ENCODE data around the gene PAPPA2. TPM values are rescaled to one million over a fixed set of nuclear protein-coding genes. Genes with fewer than 3 reads are reported as not detected.
A peak's percentile ranks its signal among the peaks of the same experiment; 100 is the strongest.
"Not testable (repeated sequence)": the region's sequence is repeated elsewhere in the genome, so short reads cannot be mapped to it uniquely, and the experiment has no call there.

Gene PAPPA2
- total RNA-seq, 1 experiment from 2014 or later: 0.06 TPM

DNA sequence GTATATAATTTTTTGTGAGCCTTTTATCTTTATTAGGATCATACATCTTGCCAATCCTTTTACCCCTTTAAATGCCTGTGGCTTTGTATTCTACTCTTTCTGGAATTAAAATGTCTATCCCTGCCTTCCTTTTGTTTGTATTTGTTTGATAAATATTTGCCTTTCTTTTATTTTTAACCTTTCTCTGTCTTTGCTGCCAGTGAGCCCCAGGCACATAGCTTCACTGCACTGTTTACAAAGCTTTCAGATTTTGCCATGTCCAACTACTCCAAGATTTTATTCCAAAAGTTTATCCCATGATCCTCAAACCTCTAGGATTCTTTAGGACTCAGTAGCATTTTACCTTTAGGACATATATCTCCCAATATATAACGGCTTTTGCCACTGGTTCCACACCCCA, 281.2 kb downstream of the PAPPA2 start:
- DNase-seq (ENCODE audit: low spot score): no peak
- no peaks in the 10 kb centered on the region for H3K9me3 ChIP-seq (ENCODE audit: low read depth, low read length, poor library complexity, severe bottlenecking)
- no peak overlapping the region for H3K27ac ChIP-seq (ENCODE audit: low read depth, low read length, poor library complexity, severe bottlenecking)
- ChIA-PET POLR2A (ENCODE audit: low non-redundant PET) (no interaction called here), CTCF (no interaction called here)
- intact Hi-C loops (cut with micrococcal nuclease; ENCODE audit: unreplicated experiment): loop anchor here (5.0 kb wide), 1 partner anchor 182 kb away; no protein-coding TSS in a partner anchor
- H3K36me3 ChIP-seq (ENCODE audit: insufficient read depth, low read length, poor library complexity, severe bottlenecking): no peaks in the 10 kb centered on the region
- no peaks in the 10 kb centered on the region for H3K4me1 ChIP-seq (ENCODE audit: insufficient read depth, low read length, poor library complexity, severe bottlenecking)
- H3K27me3 ChIP-seq (replicated peaks; ENCODE audit: insufficient read depth, low read depth, low read length, poor library complexity): peaks cover 46% of the 10 kb centered on the region
- TF ChIP-seq EZH2 (IDR thresholded peaks at IDR 0.05; ENCODE audit: borderline replicate concordance, low read depth, low read length, poor library complexity, severe bottlenecking): no peak
- TF ChIP-seq, protein P1, sequence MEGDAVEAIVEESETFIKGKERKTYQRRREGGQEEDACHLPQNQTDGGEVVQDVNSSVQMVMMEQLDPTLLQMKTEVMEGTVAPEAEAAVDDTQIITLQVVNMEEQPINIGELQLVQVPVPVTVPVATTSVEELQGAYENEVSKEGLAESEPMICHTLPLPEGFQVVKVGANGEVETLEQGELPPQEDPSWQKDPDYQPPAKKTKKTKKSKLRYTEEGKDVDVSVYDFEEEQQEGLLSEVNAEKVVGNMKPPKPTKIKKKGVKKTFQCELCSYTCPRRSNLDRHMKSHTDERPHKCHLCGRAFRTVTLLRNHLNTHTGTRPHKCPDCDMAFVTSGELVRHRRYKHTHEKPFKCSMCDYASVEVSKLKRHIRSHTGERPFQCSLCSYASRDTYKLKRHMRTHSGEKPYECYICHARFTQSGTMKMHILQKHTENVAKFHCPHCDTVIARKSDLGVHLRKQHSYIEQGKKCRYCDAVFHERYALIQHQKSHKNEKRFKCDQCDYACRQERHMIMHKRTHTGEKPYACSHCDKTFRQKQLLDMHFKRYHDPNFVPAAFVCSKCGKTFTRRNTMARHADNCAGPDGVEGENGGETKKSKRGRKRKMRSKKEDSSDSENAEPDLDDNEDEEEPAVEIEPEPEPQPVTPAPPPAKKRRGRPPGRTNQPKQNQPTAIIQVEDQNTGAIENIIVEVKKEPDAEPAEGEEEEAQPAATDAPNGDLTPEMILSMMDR (conservative IDR thresholded peaks at IDR 0.05; ENCODE audit: low read depth, low read length): no peak
- H3K4me3 ChIP-seq (ENCODE audit: low read depth, low read length, poor library complexity, severe bottlenecking): no peak overlapping the region
- BruUV-seq (replicated peaks): no TSS peak

DNA sequence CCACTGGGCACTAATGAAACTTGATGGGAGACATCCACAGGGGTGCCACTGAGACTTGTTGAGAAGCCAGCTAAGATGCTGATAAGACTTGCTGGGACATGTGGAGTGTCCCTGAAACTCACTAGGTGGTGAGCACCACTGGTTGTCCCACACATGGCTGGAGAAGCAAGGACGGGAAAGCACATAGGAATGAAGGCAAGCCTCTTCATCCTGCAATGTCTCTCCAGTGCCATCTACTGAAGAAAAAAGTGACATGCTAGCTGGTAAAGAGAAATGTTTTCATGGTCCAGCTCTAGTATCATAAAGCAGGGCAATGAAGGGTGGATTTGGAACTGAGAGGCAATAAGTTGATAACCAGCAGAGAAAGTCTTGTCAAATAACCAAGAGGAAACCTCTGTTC, 283.0 kb downstream of the PAPPA2 start:
- CTCF ChIA-PET: no interaction called here
- no TSS peak for BruUV-seq (replicated peaks)

DNA sequence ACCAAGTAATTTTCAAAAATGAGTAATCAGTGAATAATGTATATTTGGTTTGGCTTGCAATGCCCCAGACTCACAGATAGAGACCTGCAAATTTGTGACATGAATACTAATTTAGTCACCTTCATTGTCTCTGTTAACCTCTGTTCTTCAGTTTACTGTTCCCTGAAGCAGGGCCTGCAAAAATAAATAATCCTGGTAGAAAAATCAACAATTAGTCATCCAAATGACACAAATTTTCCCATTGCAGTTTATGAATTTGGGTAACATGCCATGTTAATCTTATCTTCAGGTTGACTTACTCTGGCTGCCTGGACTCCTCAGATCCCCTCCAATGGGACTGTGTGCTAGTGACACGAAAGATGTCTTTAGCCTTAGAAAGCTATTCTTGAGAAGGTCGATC, 289.5 kb downstream of the PAPPA2 start:
- Histone ChIP-seq H3K27ac (ENCODE audit: low read depth, low read length, poor library complexity, severe bottlenecking) (no peak overlapping the region), H3K4me3 (ENCODE audit: low read depth, low read length, poor library complexity, severe bottlenecking) (no peak overlapping the region), H3K4me1 (ENCODE audit: insufficient read depth, low read length, poor library complexity, severe bottlenecking) (no peaks in the 10 kb centered on the region), H3K9me3 (ENCODE audit: low read depth, low read length, poor library complexity, severe bottlenecking) (no peaks in the 10 kb centered on the region), H3K27me3 (replicated peaks; ENCODE audit: insufficient read depth, low read depth, low read length, poor library complexity) (no peaks in the 10 kb centered on the region), H3K36me3 (ENCODE audit: insufficient read depth, low read length, poor library complexity, severe bottlenecking) (no peaks in the 10 kb centered on the region)
- intact Hi-C loops (cut with micrococcal nuclease; ENCODE audit: unreplicated experiment): no loop called here
- no peak for TF ChIP-seq EZH2 (IDR thresholded peaks at IDR 0.05; ENCODE audit: borderline replicate concordance, low read depth, low read length, poor library complexity, severe bottlenecking)
- no TSS peak for BruUV-seq (replicated peaks)
- ChIA-PET CTCF (no interaction called here), POLR2A (ENCODE audit: low non-redundant PET) (no interaction called here)
- DNase-seq (ENCODE audit: low spot score): no peak

More for the DNA sequence above, 283.0 kb downstream of the PAPPA2 start:
- Histone ChIP-seq H3K36me3 (ENCODE audit: insufficient read depth, low read length, poor library complexity, severe bottlenecking) (no peaks in the 10 kb centered on the region), H3K4me1 (ENCODE audit: insufficient read depth, low read length, poor library complexity, severe bottlenecking) (no peaks in the 10 kb centered on the region), H3K27me3 (replicated peaks; ENCODE audit: insufficient read depth, low read depth, low read length, poor library complexity) (peaks cover 38% of the 10 kb centered on the region), H3K9me3 (ENCODE audit: low read depth, low read length, poor library complexity, severe bottlenecking) (no peaks in the 10 kb centered on the region), H3K27ac (ENCODE audit: low read depth, low read length, poor library complexity, severe bottlenecking) (no peak overlapping the region), H3K4me3 (ENCODE audit: low read depth, low read length, poor library complexity, severe bottlenecking) (no peak overlapping the region)
- peak; percentile 33 for DNase-seq (ENCODE audit: low spot score)
- TF ChIP-seq, protein P1 (conservative IDR thresholded peaks at IDR 0.05; ENCODE audit: low read depth, low read length): peak; percentile 39
- TF ChIP-seq EZH2 (IDR thresholded peaks at IDR 0.05; ENCODE audit: borderline replicate concordance, low read depth, low read length, poor library complexity, severe bottlenecking): no peak
- intact Hi-C loops (cut with micrococcal nuclease; ENCODE audit: unreplicated experiment): no loop called here
- POLR2A ChIA-PET (ENCODE audit: low non-redundant PET): no interaction called here

DNA sequence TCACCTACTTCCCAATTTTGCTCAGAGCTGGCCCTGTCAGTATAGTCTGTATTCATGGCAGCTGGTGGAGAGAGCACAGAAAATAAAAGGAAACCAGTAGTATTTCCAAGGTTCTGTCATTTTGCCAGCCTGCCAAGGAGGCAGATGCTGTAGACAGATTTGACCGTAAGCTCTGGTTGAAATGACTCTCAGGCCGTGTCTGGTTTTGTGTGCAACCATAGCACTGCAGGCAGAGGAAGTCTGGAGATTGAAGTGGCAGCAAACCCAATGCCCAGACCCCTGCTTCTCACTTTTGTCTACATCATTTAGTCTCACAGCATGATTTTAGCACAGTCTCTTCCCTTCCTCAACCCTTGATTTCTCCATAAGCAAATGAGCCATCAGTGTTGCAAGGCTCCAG, 291.7 kb downstream of the PAPPA2 start:
- ChIA-PET CTCF (no interaction called here), POLR2A (ENCODE audit: low non-redundant PET) (no interaction called here)
- no peaks in the 10 kb centered on the region for H3K27me3 ChIP-seq (replicated peaks; ENCODE audit: insufficient read depth, low read depth, low read length, poor library complexity)
- H3K4me1 ChIP-seq (ENCODE audit: insufficient read depth, low read length, poor library complexity, severe bottlenecking): no peaks in the 10 kb centered on the region
- H3K9me3 ChIP-seq (ENCODE audit: low read depth, low read length, poor library complexity, severe bottlenecking): no peaks in the 10 kb centered on the region
- DNase-seq (ENCODE audit: low spot score): no peak
- intact Hi-C loops (cut with micrococcal nuclease; ENCODE audit: unreplicated experiment): no loop called here
- H3K4me3 ChIP-seq (ENCODE audit: low read depth, low read length, poor library complexity, severe bottlenecking): no peak overlapping the region
- no peaks in the 10 kb centered on the region for H3K36me3 ChIP-seq (ENCODE audit: insufficient read depth, low read length, poor library complexity, severe bottlenecking)
- TF ChIP-seq EZH2 (IDR thresholded peaks at IDR 0.05; ENCODE audit: borderline replicate concordance, low read depth, low read length, poor library complexity, severe bottlenecking): no peak
- TF ChIP-seq, protein P1 (conservative IDR thresholded peaks at IDR 0.05; ENCODE audit: low read depth, low read length): no peak
- no TSS peak for BruUV-seq (replicated peaks)
- H3K27ac ChIP-seq (ENCODE audit: low read depth, low read length, poor library complexity, severe bottlenecking): no peak overlapping the region

DNA sequence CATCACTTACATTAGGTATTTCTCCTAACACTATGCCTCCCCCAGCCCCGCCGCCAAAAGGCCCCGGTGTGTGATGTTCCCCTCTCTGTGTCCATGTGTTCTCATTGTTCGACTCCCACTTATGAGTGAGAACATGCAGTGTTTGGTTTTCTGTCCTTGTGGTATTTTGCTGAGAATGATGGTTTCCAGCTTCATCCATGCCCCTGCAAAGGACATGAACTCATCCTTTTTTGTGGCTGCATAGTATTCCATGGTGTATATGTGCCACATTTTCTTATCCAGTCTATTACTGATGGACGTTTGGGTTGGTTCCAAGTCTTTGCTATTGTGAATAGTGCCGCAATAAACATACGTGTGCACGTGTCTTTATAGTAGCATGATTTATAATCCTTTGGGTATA, 293.8 kb downstream of the PAPPA2 start:
- H3K27me3 ChIP-seq (replicated peaks; ENCODE audit: insufficient read depth, low read depth, low read length, poor library complexity); DNase-seq (ENCODE audit: low spot score); H3K9me3 ChIP-seq (ENCODE audit: low read depth, low read length, poor library complexity, severe bottlenecking); H3K4me1 ChIP-seq (ENCODE audit: insufficient read depth, low read length, poor library complexity, severe bottlenecking); CTCF ChIA-PET; H3K27ac ChIP-seq (ENCODE audit: low read depth, low read length, poor library complexity, severe bottlenecking); POLR2A ChIA-PET (ENCODE audit: low non-redundant PET); BruUV-seq (replicated peaks); H3K4me3 ChIP-seq (ENCODE audit: low read depth, low read length, poor library complexity, severe bottlenecking); H3K36me3 ChIP-seq (ENCODE audit: insufficient read depth, low read length, poor library complexity, severe bottlenecking); intact Hi-C loops (cut with micrococcal nuclease; ENCODE audit: unreplicated experiment): not testable (repeated sequence)
